MM.1S (cell line): ENCODE measurements around the gene LAMC3.

Experiments
- CTCF ChIP-seq: fragments of 300-600 bp; sonication (generic); IDR thresholded peaks from 2 replicates; pipeline ENCODE4 v1.5.1; 2016; ENCODE audit warnings: antibody characterized with exemption, low read length, mixed read lengths
- EZH2 ChIP-seq: fragments of 300-600 bp; sonication (generic); optimal IDR thresholded peaks from 2 replicates; pipeline ENCODE3; 2017; ENCODE audit warnings: low read depth, mild to moderate bottlenecking, antibody characterized with exemption, low read length, mixed read lengths
- EZH2phosphoT487 ChIP-seq: fragments of 300-600 bp; sonication (generic); IDR thresholded peaks from 2 replicates; pipeline ENCODE4 v1.6.1; 2018; ENCODE audit warnings: antibody characterized with exemption, low read length

- no peak for TF ChIP-seq CTCF
- no peak for TF ChIP-seq EZH2
- TF ChIP-seq EZH2phosphoT487 = no peak
These were observed 34.7 kb downstream of the LAMC3 start for GRCh38 chr9:131043646-131044045.
